AG04449 (cell line): Measurements from ENCODE around the gene OR52W1.

Experiments used
- CTCF ChIA-PET: fragments of 350-600 bp; formaldehyde crosslinking; extraction: SDS; loops from one replicate; lab custom pipeline; 2021; ENCODE audit warnings: antibody characterized with exemption; lab: Yijun Ruan, JAX
- POLR2A ChIA-PET: fragments of 400-600, 350-600 bp; formaldehyde crosslinking; extraction: SDS; loops from one replicate; lab custom pipeline; 2020; ENCODE audit warnings: antibody characterized with exemption, inconsistent platforms; lab: Yijun Ruan, JAX
- DNase-seq: peaks from one replicate; pipeline ENCODE4 v3.0.0-alpha.2; 2010; ENCODE audit warnings: low read depth, low spot score
- H3K4me3 ChIP-seq: 2 replicates; pipeline ENCODE4 v1.5.1; 2011; ENCODE audit warnings: low read depth, mild to moderate bottlenecking, control low read depth, low read length
- TF ChIP-seq, protein P1 (sequence below): IDR thresholded peaks from one replicate; pipeline ENCODE4 v1.5.1; 2011; ENCODE audit warnings: mild to moderate bottlenecking, moderate library complexity, low read length, control low read depth, inconsistent platforms; ENCODE audit not compliant: insufficient read depth; ENCODE audit errors: missing control alignments

Gene OR52W1

DNA sequence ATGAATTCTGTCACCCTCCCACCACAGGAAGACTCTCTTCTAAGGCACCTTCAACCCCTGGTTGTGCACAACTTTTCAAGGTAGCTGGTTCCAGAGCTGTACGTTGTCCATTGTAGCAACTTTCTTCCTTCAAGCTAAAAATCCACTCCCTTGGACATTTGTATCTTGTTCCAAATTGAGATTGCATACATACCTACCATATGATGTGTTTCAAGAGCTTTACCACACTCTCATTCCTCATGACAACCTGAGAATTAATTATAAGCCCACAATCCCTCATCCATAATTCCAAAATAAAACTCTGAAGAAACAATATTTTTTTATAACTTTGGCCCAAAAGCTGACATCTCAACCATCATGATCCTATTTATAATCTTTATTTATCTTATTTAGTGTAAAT lies 3.0 kb downstream of the OR52W1 start:
- peak; percentile 24 for DNase-seq
- TF ChIP-seq, protein P1, sequence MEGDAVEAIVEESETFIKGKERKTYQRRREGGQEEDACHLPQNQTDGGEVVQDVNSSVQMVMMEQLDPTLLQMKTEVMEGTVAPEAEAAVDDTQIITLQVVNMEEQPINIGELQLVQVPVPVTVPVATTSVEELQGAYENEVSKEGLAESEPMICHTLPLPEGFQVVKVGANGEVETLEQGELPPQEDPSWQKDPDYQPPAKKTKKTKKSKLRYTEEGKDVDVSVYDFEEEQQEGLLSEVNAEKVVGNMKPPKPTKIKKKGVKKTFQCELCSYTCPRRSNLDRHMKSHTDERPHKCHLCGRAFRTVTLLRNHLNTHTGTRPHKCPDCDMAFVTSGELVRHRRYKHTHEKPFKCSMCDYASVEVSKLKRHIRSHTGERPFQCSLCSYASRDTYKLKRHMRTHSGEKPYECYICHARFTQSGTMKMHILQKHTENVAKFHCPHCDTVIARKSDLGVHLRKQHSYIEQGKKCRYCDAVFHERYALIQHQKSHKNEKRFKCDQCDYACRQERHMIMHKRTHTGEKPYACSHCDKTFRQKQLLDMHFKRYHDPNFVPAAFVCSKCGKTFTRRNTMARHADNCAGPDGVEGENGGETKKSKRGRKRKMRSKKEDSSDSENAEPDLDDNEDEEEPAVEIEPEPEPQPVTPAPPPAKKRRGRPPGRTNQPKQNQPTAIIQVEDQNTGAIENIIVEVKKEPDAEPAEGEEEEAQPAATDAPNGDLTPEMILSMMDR = no peak
- POLR2A ChIA-PET = interaction anchor here (0.6 kb wide), 1 partner anchor 117 kb away, joined by 3 read pairs; no protein-coding TSS in a partner anchor
- H3K4me3 ChIP-seq = no peak overlapping the region
- CTCF ChIA-PET = interaction anchor here (2.0 to 2.7 kb wide), 2 partner anchors 49 to 161 kb away, joined by 6 read pairs; no protein-coding TSS in a partner anchor

GRCh38 chr11:6203327-6203726 lies 4.3 kb downstream of the OR52W1 start:
- ChIA-PET CTCF (interaction anchor here (1.1 kb wide), 1 partner anchor 159 kb away, joined by 3 read pairs; no protein-coding TSS in a partner anchor), POLR2A (no interaction called here)
- no peak for DNase-seq
- H3K4me3 ChIP-seq = no peak overlapping the region
- TF ChIP-seq, protein P1 = no peak

DNA sequence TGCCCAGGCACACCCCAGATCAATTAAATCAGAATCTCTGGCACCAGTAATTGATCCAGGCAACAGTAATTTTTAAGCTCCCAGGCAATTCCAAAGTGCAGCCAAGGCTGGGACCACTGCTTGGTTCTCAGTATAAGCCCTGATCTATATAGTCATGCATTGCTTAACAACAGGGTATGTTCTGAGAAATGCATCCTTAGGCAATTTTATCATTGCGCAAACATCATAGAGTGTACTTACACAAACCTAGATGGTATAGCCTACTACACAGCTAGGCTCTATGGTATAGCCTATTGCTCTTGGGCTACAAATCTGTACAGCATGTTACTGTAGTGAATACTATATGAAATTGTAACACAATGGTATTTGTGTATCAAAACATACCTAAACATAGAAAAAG lies 5.7 kb downstream of the OR52W1 start:
- H3K4me3 ChIP-seq = no peak overlapping the region
- ChIA-PET POLR2A (no interaction called here), CTCF (interaction anchor here (1.1 to 1.4 kb wide), 3 partner anchors 19 to 158 kb away, joined by 3 to 4 read pairs (median 3); no protein-coding TSS in a partner anchor)
- DNase-seq = no peak
- TF ChIP-seq, protein P1 = no peak

GRCh38 chr11:6205366-6205765 lies 6.3 kb downstream of the OR52W1 start, which contains the start of gene C11orf42:
Gene C11orf42 (plus strand): TSS chr11:6205557. CDS start chr11:6205616, 59 bp downstream.
- POLR2A ChIA-PET = no interaction called here
- CTCF ChIA-PET = interaction anchor here (1.4 kb wide), 1 partner anchor 18 kb away, joined by 3 read pairs; no protein-coding TSS in a partner anchor
- H3K4me3 ChIP-seq = no peak within 1 kb of the TSS
- no peak for DNase-seq
- TF ChIP-seq, protein P1 = no peak

GRCh38 chr11:6206456-6207180 lies 7.6 kb downstream of the OR52W1 start:
- POLR2A ChIA-PET = no interaction called here
- H3K4me3 ChIP-seq = no peak overlapping the region
- CTCF ChIA-PET = interaction anchor here (0.7 to 1.5 kb wide), 5 partner anchors 9 to 147 kb away, joined by 3 to 6 read pairs (median 4); no protein-coding TSS in a partner anchor
- TF ChIP-seq, protein P1 = no peak
- peak; percentile 19 for DNase-seq

DNA sequence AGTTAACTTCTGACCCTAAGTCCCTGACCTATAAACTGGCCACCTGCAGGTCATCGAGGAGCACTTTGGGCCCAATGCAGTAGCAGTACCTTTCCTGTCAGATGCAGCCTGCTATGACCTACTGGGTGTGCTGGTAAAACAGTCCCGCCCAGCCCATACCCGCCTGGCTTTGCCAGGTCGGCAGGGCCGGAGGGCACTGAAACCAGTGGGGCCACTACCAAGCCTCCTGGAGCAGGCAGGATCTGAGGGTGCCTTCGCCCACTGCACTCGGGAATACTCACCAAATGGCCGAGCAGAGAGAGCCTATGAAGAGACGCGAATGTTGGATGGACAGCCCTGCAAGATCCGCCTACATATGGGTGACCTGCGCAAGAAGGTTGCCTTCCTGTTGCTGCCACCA lies 10.8 kb downstream of the OR52W1 start:
- no peak overlapping the region for H3K4me3 ChIP-seq
- no peak for DNase-seq
- TF ChIP-seq, protein P1 = no peak
- POLR2A ChIA-PET = no interaction called here
- CTCF ChIA-PET = interaction anchor here (1.5 kb wide), 1 partner anchor 10 kb away, joined by 4 read pairs; no protein-coding TSS in a partner anchor
